Pulmonary artery endothelial cell (primary cell): ENCODE measurements around the gene PSMA3. TPM values are rescaled to one million over a fixed set of nuclear protein-coding genes. Genes with fewer than 3 reads are reported as not detected.

Experiments used
- DNase-seq: peaks from one replicate; pipeline ENCODE4 v3.0.0-alpha.2; 2011; ENCODE audit warnings: low read depth, low spot score
- total RNA-seq: library from RNA; depleted of rRNA; stranded (reverse); fragments of >200 nt; gene quantifications from 2 replicates; pipeline ENCODE4 v1.2.3, GENCODE V29; 2014

PSMA3 gene
- total RNA-seq, 1 donor from 2014 or later = 166 TPM

DNA sequence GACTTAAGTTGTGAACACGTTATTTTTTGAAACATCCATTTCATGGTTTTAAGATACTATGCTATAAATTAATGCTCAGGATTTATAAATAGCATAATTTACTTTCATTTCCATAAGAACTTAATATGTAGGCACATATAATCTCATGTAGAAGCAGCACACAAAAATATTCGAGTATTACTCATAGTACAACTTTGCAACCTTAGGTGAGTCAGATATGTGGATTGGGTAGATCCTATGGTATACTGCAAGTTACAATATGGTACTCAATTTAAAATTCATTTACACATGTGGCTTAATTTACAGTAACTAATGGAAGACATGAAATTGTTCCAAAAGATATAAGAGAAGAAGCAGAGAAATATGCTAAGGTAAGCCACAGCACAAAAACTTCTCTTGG, 26.0 kb downstream of the PSMA3 start:
- no peak for DNase-seq

DNA sequence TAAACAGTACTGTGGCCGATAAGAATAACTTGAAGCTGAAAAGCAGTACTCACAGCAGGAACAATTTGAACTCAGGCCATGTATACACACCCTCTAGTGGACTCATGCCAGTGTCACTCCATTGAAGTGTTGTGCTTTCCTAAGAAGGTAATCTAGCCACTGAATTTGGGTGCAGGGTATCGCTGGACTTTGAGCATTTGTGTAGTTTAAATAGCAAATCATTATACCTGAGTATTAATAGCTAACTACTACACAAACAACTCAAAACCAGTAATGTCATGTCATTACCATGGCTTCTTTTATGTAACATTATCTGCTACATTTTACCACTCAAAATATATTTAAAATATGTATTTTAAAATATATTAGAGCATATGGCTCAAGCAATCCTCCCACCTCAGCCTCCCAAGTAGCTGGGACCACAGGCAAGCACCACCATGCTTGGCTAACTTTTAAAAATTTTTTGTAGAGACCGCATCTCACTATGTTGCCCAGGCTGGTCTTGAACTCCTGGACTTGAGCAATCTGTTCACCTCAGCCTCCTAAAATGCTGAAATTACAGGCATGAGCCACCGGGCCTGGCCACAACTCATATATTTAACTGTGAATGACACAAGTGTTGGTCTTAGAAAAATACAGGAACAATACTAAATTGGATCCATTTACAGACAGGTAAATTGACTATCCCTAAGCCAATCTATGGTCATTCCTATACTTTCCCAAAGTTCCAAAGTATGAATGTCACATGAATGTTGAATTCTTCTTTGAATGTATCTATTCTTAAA, 28.1 kb downstream of the PSMA3 start:
- no peak for DNase-seq

DNA sequence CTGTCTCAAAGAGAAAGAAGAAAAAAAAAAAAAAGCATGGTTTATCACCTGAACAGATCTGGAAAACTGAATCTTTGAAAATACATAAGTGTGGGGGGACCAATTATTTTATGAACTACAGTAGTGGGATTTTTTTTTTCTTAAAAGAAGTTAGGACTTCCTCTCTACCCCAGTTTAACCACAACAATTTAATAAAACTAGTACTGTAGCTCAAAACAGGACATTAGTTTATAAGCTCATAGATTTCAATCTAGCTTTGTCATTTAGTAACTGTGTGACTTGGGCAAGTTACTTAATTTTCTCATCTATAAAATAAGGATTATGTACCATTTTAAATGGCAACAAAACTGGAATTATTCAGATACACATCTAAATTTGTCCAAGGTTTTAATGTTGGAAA, 30.2 kb downstream of the PSMA3 start:
- no peak for DNase-seq

DNA sequence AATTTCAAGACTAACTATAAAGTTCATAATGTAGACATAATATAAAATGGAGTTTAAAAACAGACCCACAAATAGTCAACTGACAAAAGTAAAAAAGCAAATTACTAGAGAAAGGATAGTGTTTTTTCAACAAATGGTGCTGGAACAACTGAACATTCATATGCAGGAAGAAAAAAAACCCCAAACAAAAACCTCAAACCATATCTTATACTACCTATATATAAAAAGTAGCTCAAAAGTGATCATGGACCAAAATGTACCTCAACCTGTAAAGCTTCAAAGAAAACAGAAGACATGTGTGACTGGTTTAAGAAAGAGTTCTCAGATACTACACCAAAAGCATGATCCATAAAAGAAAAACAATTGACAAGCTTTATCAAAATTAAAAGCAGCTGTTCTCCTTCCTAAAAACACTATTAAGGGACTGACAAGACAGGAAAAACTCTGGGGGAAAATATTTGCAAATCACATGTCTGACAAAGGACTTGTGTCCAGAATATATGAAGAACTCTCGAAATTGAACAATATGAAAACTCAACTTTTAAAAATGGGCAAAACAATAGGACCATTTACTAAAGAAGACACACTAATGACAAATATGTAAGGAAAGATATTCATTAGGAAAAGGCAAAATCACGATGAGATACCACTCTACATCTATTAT, 31.0 kb downstream of the PSMA3 start:
- no peak for DNase-seq

DNA sequence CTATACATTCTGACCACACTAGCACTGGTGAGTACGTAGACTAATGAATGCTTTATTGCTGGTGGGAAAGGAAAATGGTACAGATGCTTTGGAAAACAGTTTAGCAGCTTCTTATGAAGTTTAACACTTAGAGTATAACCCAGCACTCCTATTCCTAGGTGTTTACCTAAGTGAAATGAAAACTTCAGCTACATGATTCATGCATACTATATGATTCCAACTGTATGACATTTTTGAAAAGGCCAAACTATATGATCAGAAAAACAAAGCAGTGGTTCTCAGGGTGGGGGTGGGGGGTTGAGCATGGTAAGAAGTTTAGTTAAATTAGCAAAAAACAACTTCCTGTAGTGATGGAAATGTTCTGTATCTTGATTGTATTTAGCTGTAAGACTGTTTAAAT, 31.6 kb downstream of the PSMA3 start:
- DNase-seq = no peak

DNA sequence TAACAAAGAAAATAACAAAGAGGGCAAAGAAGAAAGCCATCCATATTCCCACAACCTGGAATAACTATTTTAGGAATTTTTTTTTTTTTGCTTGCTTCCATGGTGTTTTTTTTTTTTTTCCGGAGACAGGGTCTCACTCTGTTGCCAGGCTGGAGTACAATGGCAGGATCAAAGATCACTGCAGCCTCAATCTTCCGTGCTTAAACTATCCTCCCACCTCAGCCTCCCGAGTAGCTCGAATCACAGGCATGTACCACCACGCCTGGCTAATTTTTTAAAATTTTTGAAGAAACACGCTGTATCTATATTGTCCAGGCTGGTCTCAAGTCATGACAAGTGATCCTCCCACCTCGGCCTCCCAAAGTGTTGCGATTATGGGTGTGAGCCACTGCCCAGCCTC, 33.5 kb downstream of the PSMA3 start:
- DNase-seq = no peak

DNA sequence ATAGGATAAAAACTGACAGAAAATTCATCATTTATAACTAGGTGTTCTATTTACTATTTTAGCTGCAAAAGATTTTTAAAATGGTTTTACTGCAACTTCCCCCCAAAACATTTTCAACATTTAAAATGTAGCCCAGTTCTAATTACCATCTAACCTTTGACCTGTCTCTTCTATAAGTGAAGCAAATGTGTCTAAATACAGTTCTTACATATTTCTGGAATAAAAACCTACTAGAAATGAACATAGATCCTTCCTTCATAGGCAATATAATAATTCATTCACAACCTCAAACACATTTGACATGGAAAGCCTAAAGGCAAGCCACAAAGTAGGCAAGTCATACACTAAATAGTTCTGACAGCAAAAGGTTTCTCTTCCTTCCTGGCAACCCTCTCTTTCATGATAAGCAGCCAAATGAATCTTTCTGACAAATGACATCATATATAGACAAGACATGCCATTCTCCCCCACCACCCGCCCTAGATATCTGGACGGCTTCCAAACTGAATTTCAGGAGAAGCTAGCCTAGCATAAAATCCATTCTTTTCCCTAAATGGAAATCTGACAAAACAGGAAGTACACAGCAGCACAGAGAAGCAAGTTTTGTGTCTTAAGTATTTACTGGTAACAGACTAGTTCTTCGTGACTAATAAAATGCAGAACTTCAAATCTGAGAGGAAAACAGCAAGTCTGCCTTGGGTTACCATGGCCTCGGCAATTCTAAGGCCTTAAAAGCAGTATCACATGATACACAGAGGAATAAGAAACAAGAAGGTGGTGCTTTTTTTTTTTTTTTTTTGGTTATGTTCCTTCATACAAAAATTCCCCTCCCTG, 36.5 kb downstream of the PSMA3 start:
- peak; percentile 92 for DNase-seq

DNA sequence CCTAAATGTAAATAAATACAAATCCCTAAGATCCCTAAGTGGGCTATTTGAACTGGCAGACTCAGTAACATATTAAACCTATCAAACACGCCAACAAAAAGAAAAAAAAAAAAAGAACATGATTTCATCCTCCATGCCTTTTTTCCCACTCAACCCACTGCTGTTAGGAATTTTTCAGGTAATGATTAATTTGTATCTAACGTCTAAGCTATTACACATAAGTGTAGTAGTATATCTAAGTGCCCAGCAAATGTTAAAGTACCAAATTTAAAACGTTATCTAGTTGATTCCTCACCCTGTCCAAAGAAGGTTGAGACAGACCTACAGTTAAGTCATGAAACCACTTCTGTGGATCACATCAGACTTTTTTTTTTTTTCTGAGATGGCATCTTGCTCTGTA, 37.3 kb downstream of the PSMA3 start:
- DNase-seq = no peak

DNA sequence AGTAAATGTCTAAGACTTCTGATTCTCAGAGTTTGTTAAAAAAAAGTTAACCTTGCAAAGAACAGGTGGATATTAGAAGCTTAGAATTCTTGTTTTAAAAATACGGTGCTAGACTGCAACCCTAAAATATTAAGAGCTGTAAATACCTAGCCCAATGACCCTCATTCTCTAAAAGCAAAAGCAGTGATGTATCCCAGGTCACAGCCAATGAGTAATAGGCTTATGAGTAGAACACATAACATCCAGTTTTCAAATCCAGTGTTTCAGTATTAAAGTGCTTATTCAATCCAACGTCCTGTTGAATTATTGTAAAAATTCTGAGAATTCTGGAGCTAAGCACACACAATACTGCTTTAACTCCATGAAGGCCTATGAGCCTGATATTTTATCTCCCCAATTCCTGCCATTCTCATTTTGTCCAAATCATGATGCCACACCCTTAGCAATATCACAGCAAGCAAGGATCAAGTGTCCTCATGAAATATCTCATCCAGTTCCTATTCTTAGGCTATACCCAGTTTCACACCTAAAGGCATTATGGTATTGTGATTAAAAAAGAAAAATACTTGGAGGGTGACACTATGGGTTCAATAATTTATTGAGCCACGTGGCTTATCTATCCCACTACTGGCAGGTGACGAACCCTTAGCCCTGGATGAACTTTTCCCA, 38.4 kb downstream of the PSMA3 start:
- DNase-seq = no peak

DNA sequence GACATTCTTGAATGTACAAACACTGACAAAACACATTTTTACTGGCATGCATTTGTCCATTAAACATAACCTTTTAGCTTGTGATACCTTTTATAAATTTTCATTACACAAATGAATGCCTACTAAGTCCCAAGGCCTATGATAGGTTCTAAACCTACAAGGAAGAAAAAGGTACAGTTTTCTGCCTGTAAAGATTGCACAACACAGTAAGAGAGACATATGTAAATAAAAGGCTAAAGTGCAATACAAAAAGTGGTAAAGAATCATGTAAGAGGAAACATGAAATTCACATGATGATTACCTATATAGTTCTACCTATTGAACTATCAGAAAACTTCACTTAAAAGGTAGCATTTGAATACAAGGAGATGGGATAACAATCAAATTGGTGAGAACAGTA, 39.1 kb downstream of the PSMA3 start:
- no peak for DNase-seq

DNA sequence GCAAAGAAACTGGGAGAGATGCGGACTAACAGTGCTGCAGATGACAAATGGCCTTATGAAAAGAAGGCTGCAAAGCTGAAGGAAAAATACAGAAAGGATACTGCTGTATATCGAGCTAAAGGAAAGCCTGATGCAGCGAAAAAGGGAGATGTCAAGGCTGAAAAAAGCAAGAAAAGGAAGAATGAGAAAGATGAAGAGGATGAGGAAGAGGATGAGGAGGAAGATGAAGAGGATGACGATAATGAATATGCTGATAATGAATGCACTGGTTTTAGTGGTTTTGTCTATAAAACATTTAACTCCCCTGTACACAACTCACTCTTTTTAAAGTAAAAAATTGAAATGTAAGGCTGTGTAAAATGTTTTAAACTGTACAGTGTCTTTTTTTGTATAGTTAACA, 40.5 kb downstream of the PSMA3 start:
- no peak for DNase-seq

DNA sequence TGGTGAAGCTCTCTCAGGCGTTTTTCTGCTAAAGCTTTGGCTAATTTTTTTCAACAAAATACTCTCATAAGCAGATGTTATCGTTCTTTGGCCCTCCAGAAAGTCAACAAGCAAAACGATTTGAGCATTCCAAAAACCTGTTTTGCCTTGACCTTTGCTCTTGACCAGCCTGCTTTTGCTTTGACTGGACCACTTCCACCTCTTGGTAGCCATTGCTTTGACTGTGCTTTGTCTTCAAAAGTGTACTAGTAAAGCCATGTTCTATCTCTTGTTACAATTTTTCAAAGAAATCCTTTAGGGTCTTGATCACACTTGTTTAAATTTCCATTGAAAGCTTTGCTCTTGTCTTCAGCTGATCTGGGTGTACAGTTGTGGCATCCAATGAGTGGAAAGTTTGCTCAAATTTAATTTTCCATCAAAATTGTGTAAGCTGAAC, 43.0 kb downstream of the PSMA3 start:
- DNase-seq = no peak

DNA sequence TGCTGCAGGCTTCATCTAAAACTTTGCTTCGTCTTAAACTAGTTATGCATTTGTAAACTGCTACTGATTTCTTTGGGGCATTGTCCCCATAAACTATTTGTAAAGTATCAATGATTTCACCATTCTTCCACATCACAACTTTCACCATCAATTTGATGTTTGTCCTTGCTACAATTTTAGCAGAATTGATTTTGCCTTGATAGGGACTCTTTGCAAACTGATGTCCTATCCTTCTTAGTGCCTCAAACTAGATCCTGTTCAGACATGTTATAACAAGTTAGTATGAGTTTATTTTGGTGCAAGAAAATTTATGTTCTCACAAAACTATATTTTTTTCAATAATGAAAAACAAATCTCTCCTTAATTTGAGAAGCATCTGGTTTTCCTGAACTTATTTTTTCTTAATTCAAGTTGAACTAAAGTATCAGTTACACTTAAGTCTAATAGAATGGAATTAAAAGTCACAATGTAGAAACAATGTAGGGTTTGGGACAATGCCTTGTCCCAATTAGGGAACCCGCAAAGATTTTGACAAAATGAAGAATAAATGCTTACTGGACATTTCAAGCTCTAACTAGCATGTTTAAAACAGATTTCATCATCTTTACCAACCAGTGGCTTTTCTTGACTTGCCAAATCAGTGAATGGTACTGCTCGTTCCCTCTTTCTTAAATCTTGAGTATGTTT, 43.6 kb downstream of the PSMA3 start:
- no peak for DNase-seq

DNA sequence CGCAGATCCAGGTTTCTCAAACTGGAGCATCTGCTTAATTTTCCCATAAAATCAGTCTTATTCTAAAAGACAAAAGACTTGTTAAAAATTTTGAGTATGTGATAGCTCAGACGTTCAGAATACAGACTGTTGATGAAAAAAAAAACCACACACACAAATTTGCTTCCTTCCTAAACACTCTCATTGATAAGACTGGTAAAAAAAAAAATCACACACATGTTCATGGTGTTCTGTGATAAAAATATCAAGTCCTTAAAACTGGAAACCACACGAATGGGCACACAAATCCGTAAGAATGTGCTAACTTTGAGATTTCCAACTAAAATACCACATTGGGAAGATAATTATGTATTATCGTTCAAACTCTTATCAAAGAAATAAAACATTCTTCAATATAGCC, 47.0 kb downstream of the PSMA3 start:
- DNase-seq = no peak

DNA sequence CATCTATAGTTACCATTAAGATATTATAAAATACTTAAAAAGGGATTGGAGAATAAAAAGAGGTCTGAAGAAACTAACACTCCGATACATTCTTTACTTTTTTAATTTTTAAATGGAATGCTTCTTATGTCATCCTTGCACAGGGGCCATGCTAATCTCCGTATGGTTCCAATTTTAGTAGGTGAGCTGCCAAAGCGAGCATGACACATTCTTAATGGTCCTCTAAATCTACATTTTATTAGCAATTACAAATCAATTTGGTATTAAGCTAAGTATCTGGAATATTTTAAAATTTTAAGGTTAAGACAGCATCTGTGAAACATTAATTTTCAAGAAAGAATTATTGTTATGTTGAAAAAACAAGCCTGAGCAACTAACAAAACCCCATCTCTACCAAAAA, 47.5 kb downstream of the PSMA3 start:
- DNase-seq = no peak

DNA sequence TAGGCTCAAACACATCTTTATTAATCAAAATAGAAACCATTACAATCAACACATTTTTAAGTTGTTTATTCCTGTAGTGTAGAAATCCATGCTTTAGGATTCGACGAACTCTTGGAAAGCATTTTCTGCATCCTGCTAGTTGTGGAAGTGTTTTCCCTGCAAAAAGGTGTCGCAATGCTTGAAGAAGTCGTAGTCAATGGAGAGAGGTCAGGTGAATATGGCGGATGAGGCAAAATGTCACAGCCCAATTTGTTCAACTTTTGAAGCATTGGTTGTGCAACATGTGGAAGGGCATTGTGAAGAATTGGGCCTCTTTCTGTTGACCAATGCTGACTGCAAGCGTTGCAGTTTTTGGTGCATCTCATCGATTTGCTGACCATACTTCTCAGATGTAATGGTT, 49.6 kb downstream of the PSMA3 start:
- no peak for DNase-seq

DNA sequence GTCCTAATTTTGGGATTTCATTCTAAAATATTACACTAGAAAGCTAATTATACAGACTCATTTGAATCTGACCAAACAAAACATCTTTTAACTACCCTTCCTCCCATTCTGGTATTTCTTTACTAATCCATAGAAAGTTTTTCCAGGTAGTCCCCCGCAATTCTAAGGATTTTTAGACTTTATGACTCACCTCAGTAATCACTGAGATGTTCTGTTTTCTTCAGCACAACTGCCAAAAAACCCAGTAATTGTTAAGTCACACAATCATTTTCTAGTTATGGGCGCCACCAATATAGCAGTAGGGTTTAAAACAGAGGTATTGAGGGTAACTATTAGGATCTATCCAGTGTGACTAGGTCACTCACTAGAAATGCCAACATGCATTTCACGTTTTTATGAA, 52.1 kb downstream of the PSMA3 start:
- DNase-seq = no peak

DNA sequence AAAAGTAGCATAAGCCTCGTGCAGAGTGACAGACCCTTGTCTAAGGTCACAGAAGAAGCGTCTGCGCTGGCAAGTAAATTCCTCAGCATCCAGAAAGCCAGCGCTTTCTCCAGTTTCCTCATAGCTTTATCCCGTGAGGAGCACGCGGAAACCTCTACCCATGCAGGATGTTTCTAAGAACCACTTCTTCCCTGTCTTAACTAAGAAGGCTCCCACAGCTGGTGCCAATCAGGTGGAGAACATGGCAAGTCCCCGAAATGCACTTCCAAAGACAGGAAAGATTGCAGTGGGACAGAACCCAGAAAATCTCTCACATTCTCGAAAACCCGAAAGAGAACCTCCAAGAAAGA, 52.7 kb downstream of the PSMA3 start:
- no peak for DNase-seq

DNA sequence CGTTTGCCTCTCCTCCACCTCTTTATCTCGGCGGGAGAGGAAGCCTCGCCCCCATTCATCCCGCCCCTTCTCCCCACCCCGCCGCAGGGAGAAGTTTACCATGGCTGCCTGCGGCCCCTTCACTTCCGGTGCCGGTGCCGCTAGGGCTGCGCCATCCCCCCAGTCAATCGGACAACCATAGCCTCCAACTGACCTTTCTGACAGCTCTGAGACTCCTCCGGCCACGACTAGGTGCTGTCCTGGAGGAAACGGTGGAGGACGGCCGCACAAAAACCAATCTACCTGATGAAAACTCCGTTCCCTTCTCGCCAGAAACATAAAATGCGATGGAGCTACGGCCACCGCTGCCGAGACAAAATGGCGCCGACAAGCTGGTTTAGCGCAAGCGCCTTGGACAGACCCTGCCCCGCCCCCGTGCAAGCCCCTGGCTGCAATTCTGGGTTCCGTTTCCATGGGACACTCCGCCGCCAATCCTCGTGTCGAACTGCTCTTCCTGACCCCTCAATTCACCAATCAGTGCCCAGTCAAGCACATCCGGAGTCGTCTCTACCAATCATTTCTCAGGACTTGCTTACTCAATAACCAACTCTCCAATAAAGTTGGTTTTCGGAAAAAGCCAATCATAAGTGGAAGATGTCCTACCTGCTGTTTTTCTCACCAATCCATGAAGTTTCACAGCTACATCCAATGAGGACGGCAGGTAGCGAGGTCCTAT, 53.3 kb downstream of the PSMA3 start:
- peak; percentile 100 for DNase-seq
